Colonic mucosa (tissue), 4 donors: Measurements from ENCODE around the gene TMEM198. TPM values are rescaled to one million over a fixed set of nuclear protein-coding genes. Genes with fewer than 3 reads are reported as not detected.

Source experiments
- DNase-seq: peaks from one replicate; pipeline ENCODE4 v3.0.0-alpha.2; 2020
- H3K27ac ChIP-seq: fragments of 200-600 bp; one replicate; pipeline ENCODE4 v1.8.0; 2021
- H3K27me3 ChIP-seq: fragments of 200-600 bp; one replicate; pipeline ENCODE4 v1.8.0; 2021
- H3K36me3 ChIP-seq: fragments of 200-600 bp; one replicate; pipeline ENCODE4 v1.8.0; 2021
- H3K4me1 ChIP-seq: fragments of 200-600 bp; one replicate; pipeline ENCODE4 v1.8.0; 2021; ENCODE audit warnings: mild to moderate bottlenecking
- H3K4me3 ChIP-seq: fragments of 200-600 bp; one replicate; pipeline ENCODE4 v1.8.0; 2021
- H3K9ac ChIP-seq, 2 donors: one replicate each; pipeline ENCODE4 v1.7.0; 2013; ENCODE audit warnings: control low read depth in 2 of 2, low read depth in 2 of 2, low read length in 2 of 2
- H3K9me3 ChIP-seq: fragments of 200-600 bp; one replicate; pipeline ENCODE4 v1.8.0; 2021
- CTCF ChIP-seq: fragments of 200-600 bp; IDR thresholded peaks from one replicate; pipeline ENCODE4 v1.8.0; 2022; ENCODE audit warnings: antibody characterized with exemption, mild to moderate bottlenecking
- intact Hi-C: fragments of 100-400 bp; cut with DNase I; formaldehyde crosslinking; loops from one replicate; pipeline ENCODE4 v1.14.1; 2022
- total RNA-seq, 2 donors: library from RNA; stranded (reverse); fragmentation: NEBNext Ultra II Directional in 1 of 2; extraction: Animal tissue kit (Norgen Biotek cat#: 25700) in 1 of 2; gene quantifications; one replicate each; pipeline ENCODE4 v1.2.1, GENCODE V29; 2021
- donor health status: healthy.
- donor health status: DM: no; HTN: no; CAD: no.
- donor health status: DM: no; HTN: no; CAD: no.

Gene TMEM198
- total RNA-seq, 2 donors from 2014 or later: 1.7 to 2.9 TPM

GRCh38 chr2:219578811-219579613, 35.2 kb downstream of the TMEM198 start:
- no peak for TF ChIP-seq CTCF
- Histone ChIP-seq H3K9me3 (no peaks in the 10 kb centered on the region), H3K4me3 (no peak overlapping the region), H3K36me3 (no peaks in the 10 kb centered on the region), H3K4me1 (no peaks in the 10 kb centered on the region), H3K27me3 (no peaks in the 10 kb centered on the region), H3K9ac (no peak overlapping the region), H3K27ac (no peak overlapping the region)
- no peak for DNase-seq
- intact Hi-C loops: no loop called here

GRCh38 chr2:219581346-219581745, 37.5 kb downstream of the TMEM198 start:
- H3K27me3 ChIP-seq: no peaks in the 10 kb centered on the region
- no peak for TF ChIP-seq CTCF
- intact Hi-C loops: no loop called here
- H3K36me3 ChIP-seq: no peaks in the 10 kb centered on the region
- H3K27ac ChIP-seq: no peak overlapping the region
- no peak overlapping the region for H3K9ac ChIP-seq
- no peaks in the 10 kb centered on the region for H3K4me1 ChIP-seq
- H3K4me3 ChIP-seq: no peak overlapping the region
- DNase-seq: no peak
- H3K9me3 ChIP-seq: no peaks in the 10 kb centered on the region

GRCh38 chr2:219591091-219591490, 47.3 kb downstream of the TMEM198 start:
- no peak overlapping the region for H3K4me3 ChIP-seq
- H3K9ac ChIP-seq: no peak overlapping the region
- no peak for TF ChIP-seq CTCF
- H3K27me3 ChIP-seq: no peaks in the 10 kb centered on the region
- DNase-seq: no peak
- intact Hi-C loops: no loop called here
- H3K9me3 ChIP-seq: no peaks in the 10 kb centered on the region
- H3K27ac ChIP-seq: no peak overlapping the region
- H3K36me3 ChIP-seq: no peaks in the 10 kb centered on the region
- H3K4me1 ChIP-seq: no peaks in the 10 kb centered on the region

- Histone ChIP-seq H3K27ac (no peak overlapping the region), H3K36me3 (no peaks in the 10 kb centered on the region), H3K4me3 (no peak overlapping the region), H3K4me1 (peaks cover 2% of the 10 kb centered on the region), H3K27me3 (no peaks in the 10 kb centered on the region), H3K9me3 (no peaks in the 10 kb centered on the region), H3K9ac (no peak overlapping the region)
- intact Hi-C loops: no loop called here
- TF ChIP-seq CTCF: no peak
- DNase-seq: no peak
Observed at GRCh38 chr2:219592736-219593135, 48.9 kb downstream of the TMEM198 start.

- intact Hi-C loops: no loop called here
- H3K4me1 ChIP-seq: peaks cover 2% of the 10 kb centered on the region
- no peak for TF ChIP-seq CTCF
- H3K4me3 ChIP-seq: no peak overlapping the region
- DNase-seq: no peak
- no peaks in the 10 kb centered on the region for H3K36me3 ChIP-seq
- H3K9me3 ChIP-seq: no peaks in the 10 kb centered on the region
- H3K27me3 ChIP-seq: no peaks in the 10 kb centered on the region
- no peak overlapping the region for H3K9ac ChIP-seq
- H3K27ac ChIP-seq: no peak overlapping the region
Observed at GRCh38 chr2:219593154-219593553, 49.3 kb downstream of the TMEM198 start.
